ENCODE measurements around the gene FBXO38.

GRCh38 chr5:148364343-148364742, 19.4 kb upstream of the FBXO38 start:
- TF ChIP-seq POLR2A (IDR thresholded peaks at IDR 0.05) (no peak), EP300 (IDR thresholded peaks at IDR 0.05; ENCODE audit: low read depth) (no peak), CTCF (IDR thresholded peaks at IDR 0.05) (no peak)
